ENCODE data around the gene SPATA31E1.

SPATA31E1 gene

DNA sequence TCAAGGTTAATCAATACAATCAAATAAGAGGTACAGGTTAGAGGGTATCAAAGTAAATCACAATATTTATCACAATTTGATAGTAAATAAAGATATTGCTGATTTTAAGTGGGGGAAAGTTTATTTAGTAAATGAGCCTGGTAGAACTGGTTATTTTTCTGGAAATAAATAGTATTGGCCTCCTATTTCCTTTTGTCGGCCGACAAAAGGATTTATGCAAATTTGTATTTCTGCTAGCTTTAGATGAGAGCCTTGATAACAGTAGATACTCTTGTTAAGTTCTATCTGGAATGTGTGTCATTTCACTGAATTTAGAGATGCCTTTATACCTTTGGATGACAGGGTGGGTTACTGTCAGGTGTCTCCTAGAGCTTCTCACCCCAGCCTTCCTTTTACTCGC lies 17.8 kb upstream of the SPATA31E1 start:
- DNase-seq, result no peak

DNA sequence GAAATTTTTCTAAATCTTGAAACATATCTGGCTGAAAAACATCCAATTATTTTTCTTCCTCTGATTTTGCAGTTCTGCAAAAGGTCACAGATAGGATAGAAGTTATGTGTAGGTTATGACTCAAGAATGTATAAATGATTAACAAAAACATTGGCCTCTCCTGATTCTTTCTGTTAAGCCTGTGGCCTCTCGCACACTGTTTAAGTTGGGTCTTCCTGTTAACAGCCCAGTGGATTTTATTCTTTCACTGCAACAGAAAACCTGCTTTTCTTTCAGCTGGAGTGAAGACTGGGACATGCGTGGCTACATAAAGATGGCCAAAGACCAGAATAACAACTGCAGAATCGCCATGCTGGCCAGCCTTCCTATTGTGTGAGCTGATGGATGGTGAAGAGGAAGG lies 17.1 kb upstream of the SPATA31E1 start:
- DNase-seq, result no peak

DNA sequence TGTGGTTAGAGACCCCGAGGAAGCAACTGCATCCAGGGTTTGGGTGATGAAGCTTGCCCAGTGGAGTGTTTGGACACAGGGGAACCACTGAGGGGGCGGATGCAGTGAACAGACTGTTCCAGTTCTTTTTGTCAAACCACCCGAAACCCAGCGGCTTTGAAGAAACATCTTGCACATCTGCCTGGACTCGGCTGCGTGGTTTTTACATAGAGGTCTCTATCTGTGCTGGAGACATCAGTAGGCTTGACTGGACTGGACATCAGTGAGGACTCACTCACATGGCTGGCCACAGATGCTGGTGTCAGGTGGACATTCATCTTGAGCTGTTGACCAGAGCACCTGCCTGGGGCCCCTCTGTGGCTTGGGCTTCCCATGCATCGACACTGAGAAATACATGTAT lies 15.3 kb upstream of the SPATA31E1 start:
- DNase-seq, result no peak

DNA sequence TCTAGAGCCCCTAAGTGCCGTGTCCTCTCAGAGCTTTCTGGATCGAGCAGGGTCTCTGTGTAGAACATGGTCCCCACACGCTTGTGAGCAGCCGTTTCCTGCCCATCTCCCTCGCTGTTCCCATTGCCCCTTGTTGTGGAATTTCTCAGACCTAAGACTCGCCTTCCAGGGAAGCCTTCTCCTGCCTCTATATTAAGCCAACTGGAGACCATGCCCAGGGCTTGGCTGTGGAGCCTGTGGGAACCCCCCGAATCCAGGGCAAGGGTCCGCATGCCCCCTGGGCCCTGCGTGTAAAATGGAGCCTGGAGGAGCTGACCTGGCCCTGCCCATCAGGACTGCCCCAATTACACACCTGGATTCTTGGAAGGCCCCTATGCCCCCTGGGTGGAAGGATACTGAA lies 14.5 kb upstream of the SPATA31E1 start:
- DNase-seq, result no peak

DNA sequence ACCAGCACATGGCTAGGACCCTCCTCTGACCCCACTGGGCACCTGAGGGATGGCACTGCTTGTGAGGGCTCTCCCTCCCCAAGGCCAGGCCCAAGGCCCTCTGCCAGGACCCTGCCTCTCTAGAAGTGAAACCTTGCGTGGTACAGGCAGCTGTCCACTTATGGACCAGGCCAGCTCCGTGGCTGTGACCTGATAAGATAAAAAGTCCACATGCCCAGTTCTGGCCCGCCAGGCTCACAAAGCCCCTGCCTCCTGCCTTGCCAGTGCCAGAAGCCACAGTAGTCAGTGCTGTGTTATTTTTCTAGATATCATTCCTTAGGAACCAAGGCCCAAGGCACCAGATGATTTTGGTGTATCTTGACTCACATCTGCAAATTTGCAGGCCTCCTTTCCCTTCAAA lies 14.0 kb upstream of the SPATA31E1 start:
- no peak for DNase-seq

DNA sequence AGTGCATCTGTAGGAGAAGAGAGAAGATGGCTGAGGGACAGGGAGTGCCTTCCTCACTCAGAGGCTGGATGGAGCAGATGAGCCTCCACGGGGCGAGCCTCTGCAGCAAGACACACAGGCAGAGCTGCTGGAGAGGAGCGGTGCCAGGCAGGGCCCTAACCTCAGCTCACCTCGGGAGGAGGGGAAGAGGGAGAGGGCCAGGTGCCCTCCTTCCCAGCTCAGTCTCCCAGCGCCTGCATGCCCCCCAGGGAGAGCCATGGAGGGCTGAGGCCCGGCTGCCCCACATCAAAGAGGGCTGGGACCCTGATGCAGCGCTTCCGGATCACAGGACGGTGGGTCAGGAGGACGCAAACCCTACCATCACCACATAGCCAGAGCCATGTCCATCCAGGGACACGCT lies 13.6 kb upstream of the SPATA31E1 start:
- no peak for DNase-seq

DNA sequence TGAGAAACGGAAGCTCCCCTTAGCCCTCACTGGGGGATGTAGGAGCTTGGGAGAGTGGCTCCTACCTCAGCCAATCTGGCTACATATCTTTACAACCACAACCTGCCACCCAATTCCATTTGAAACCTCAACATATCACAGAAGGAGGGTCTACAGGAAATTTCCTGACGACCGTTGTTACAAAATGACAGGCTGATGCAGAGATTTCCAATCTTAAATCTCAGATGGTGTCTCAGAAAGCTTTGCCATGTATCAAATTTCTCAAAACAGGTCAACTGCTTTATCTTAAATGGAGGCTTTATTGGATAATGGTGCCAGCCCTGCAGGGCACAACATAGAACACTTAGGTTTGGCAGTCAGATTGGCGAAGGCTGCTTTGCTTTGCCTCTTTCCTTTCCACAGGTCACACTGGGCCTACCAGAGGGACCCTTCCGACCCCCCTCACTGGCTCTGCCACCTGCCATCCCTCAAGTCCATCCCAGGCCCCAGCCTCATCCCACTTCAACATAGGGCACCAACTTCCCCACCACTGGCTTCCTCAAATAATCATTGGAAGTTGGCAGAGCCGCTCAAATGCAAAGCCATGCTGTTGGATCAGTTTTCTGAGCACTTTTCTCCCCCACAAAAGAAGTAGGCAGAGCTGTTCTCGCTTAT lies 11.1 kb upstream of the SPATA31E1 start:
- no peak for DNase-seq

DNA sequence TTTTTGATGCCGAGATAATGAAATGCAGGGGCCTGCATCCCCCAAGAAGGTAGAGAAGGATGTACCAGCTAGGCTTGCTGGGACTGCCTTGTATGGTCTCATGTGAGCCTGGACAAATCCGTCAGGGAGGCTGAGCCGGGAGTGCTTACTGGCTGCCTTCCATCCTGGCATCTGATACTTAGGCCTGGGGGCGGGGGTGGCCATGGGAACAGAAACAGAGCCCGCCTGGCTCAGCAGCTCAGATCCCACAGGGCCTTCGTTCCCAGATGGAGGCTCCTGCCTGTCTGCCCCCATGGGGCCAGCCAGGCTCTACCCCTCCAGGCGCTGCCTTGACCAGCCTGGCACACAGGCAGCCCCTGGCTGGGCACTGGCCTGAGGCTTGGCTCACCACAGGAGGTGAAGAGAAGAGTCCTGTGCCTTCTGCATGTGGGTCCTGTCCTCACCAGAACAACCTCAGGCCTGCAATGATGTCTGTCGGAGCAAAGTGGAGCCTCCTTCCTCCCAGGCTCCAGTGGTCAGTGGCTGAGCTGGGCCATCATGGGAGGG lies 10.5 kb upstream of the SPATA31E1 start:
- DNase-seq, result no peak

DNA sequence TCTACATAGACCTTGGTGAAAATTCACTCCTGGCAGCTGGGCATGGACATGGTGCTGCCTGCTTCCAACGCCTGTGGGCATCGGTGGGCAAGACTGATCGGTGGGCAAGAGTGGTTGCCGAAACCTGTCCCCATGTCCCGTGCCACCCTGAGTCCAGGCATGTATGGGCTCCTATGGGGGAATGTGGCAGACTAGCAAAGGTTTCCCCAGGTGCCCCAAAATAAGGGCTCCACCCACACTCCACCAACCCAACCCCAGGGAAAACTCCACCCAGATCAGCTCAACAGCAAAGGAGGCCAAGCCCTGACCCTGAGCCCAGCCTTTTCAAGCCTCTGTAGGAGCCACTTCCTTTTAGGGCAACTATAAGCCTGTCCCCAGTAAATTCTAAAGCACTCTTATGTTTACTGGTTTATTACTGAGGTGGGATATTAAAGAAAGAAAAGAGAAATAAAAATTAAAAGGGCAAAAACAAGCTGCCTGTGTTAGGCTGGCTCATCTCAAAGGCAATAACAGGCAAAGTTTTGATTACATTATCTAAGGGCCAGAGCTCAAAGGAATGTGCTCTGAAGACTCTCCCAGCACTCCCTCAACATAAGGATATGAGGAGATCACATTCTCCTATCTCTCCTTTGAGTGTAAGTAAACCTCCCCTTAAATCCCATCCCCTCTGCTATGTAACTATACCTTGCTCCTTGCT lies 8.9 kb upstream of the SPATA31E1 start:
- DNase-seq, result no peak

DNA sequence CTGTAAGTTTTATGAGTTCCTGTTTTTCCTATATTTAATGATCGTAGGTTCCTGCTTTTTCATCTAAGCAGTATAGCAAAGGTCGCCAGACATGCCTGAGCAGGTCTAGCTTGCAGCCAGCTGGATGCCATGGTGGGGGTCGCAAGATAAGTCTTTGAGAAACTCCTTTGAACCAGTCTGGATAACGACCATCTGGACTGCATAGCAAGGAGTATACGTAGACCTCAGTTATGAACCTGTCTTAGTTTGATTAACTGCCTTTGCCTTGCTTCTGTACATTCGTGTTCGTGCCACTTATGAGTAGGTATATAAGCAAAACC lies 8.4 kb upstream of the SPATA31E1 start:
- no peak for DNase-seq

DNA sequence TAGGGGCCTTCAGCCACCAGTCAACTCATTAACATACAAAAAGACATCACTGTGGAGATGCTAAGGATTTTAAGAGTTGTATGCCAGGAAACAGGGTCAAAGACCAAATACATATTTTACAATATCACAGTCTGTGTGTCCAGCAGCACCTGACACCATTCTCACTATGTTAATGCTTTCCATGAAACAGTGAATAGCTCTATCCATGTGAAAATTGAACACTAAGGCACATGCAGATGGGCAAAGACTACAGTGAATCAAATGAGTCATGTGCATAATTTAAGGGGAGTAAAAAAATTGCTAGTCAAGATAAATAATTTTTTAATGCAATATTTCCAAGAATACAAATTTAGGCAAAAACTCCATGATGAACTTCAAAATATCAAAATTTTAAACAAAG lies 7.6 kb upstream of the SPATA31E1 start:
- DNase-seq, result no peak

DNA sequence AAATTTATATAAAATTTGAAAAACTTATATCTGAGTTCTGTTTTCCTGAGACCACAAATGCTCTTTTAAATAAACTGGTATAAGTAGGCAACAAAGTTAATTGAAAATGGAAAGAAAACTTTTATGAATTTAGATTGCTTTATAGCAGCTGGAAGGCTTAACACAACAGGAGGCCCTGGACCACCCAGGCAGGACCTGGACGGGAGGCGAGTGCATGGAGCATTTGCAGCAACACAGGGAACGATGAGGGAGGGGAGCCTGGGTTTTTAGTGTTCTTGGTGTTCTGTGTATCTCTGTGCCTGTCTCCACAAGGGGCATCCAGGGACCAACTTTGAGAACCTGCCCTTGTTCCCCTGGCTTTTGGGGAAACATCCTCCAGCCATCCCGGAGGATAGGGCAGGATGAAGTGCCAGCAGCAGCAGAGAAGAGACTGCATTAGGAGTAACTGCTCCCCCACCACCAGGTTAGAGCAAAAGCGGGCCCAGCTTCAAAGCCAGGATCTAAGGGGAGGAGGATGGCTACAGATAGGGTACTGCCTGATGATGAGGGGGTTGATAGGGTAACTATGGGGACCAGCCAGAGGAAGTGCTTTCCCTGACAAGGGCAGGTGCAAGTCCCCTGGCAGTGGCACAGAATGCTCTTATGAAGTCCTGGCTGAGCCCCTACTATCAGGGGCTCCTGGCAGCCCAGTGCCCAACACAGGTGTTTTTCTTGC lies 6.7 kb upstream of the SPATA31E1 start:
- no peak for DNase-seq

DNA sequence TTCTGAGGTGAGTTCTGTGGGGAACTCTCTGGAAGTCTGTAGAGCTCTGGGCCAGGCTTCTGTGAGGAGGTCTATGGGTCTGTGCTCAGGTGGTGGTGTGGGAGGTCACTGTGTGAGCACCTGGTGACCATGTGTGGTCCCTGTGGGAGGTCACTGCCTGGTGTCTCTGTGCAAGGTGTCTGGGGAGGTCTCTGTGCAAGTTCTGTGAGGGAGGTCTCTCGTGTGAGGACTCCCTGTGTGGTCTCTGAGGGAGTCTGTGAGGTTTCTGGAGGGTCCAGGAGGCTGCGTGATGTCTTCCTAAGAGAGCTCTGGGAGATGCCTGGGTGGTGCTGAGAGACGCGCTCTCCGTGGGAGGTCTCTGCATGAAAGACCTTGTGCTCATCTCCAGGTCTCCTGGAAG lies 6.0 kb upstream of the SPATA31E1 start:
- DNase-seq, result no peak

DNA sequence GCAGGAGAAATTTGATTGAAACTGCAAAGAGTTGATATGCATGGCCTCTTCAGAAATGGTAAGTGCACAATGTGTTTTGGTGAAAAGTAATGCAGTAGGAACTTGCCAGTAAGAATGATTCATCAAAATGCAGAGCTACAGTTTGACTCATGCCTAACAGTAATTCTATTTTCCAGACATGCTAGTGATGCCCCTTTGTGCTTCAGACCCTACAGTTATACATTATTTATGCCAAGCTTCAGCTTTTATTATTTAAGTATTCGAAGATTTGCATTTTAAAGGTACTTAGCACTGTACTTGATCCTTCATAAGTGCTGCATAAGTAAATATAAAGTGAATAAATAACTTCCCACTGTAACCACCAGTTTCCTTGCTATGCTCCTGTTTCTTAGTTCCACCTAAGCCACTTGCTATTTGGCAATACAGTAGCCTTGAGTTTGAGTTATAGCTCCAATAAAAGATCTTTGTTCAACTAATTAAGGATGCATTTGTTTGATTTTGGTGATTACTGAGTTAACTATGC lies 3.6 kb upstream of the SPATA31E1 start:
- DNase-seq, result no peak

DNA sequence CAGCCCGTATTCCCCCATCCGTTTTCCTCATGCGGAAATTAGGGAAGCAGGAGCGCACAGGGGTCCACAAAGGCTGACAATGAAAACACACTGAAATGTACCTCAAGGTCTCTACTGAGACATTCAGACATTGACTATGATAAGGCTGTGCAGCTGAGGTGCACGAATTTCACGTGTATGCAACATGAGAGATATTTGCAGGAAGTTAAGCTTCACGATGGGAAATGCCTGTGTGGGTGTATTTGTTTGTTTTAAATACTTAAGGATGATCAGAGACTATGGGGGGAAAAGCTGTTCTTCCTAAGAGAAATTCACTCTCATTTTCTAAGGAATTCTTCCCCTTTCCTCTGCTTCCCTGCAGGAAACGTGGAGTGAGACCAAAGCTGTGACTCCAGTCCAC lies 2.6 kb upstream of the SPATA31E1 start:
- no peak for DNase-seq

DNA sequence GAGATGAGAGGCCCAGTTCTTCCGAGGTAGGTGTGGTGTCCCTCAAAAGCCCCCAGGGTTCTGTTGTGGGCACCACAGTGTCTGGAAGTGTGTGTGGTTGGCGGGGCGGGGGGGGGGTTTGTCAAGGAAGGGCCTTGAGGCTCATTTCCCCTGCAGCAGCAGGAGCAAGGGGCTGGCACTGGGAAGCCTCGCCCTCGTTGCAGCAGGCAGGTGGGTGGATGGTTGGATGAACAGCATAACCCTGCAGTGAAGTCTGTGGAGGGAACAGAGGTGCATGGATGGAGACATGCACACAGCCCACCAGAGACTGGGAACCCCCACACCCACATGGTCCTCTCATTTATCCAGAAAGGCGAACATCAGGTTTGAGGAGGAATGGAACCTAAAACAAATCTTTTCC lies 2.0 kb upstream of the SPATA31E1 start:
- DNase-seq, result no peak

DNA sequence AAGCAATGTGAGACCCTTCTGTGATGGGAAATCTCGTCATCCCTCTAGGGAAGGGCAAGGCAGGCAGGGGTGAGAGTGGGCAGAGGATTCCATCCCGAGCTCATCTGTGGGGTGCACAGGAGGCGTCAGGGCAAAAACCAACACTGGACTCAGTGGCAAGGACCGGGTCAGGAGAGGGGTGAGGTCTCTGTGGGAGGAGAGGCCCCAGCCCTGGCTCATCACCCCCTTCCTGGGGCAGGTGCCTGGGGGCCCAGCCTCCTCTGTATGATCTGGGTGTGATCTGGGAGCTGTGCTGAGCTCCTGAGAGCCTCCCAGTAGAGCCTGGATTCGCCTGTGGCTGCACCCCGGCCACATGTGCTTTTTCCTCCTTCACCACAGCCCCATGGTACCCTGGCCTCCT lies 597 bp downstream of the SPATA31E1 start:
- DNase-seq, result no peak

DNA sequence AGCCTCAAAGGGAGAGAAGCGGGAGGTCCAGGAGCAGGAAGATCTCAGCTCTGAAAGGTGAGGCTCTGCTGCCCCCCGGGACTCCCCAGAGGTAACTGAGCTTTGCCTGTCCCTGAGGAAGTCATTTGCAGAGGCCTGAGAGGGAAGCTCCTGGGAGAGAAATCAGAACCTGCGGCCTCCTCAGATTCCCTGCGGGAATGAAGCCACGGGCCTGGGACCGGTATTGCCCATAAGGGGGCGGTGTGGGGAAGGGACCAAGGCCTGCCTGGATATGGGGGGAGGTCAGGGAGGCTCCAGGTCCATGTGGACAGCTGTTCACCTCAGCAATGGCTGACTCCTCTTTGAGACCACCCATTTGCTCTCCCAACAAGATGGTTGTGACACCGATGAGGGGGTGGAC lies 1.3 kb downstream of the SPATA31E1 start:
- no peak for DNase-seq

DNA sequence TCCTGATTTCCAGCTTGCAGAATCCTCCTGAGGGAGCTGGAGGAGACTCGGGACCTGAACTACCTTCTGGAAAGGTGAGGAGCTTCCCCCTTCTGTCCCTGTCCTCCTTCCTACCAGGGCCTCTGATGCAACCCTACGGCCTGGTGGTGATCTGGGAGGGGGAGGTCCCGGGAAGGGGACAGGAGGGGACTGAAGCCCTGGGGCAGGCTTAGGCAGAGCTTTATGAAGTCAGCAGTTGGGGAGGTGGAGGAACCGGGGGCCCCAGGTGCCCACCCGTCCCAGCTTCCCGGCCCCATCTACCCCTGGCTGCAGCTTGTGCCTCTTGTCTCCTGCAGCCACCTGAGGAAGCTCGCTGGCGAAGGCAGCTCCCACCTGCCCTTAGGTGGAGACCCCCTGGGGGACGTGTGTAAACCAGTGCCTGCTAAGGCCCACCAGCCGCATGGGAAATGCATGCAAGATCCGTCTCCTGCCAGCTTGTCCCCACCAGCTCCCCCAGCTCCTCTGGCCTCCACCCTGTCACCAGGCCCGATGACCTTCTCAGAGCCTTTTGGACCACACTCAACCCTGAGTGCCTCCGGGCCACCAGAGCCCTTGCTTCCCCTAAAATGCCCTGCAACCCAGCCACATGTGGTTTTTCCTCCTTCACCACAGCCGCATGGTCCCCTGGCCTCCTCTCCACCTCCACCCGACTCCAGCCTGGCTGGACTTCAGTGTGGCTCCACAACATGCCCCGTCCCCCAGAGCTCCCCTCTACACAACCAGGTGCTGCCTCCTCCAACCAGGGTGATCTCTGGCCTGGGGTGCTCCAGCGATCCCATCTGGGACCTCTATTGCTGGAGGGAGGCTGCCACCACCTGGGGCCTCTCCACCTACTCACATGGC lies 2.1 kb downstream of the SPATA31E1 start:
- no peak for DNase-seq

DNA sequence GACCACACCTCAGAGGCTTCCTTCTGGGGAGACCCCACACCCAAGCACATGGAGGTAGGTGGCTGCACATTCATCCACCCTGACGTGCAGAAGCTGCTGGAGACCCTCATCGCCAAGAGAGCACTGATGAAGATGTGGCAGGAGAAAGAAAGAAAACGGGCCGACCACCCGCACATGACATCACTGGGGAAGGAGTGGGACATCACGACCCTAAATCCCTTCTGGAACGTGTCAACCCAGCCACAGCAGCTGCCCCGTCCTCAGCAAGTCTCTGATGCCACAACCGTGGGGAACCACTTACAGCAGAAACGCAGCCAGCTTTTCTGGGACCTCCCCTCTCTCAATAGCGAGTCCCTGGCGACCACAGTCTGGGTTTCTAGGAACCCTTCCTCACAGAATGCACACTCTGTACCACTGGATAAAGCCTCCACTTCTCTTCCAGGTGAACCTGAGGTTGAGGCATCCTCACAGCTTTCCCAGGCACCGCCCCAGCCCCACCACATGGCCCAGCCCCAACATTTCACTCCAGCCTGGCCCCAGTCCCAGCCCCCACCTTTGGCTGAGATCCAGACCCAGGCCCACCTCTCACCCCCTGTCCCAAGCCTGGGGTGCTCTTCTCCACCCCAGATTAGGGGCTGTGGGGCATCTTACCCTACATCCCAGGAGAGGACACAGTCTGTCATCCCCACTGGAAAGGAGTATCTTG lies 3.0 kb downstream of the SPATA31E1 start:
- no peak for DNase-seq

DNA sequence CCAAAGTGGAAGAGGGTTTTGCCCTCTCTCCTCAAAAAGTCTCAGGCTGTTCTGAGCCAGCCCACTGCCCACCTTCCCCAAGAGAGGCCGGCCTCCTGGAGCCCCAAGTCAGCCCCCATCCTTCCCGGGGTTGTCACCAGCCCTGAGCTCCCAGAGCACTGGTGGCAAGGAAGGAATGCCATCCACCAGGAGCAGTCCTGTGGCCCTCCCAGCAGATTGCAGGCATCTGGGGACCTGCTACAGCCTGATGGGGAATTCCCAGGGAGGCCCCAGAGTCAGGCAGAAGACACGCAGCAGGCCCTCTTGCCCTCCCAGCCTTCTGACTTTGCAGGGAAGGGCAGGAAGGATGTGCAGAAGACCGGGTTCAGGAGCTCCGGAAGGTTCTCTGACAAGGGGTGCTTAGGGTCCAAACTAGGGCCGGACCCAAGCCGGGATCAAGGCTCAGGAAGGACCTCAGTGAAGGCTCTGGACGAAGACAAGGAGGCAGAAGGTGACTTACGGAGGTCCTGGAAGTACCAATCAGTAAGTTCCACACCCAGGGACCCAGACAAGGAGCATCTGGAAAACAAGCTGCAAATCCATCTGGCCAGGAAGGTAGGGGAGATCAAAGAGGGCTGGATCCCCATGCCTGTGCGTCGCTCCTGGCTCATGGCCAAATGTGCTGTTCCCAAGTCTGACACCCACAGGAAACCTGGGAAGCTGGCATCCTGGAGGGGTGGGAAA lies 3.7 kb downstream of the SPATA31E1 start:
- DNase-seq, result no peak

All from SHP77 treated with DMSO at 0.1 percent for 48 hours (cell line).